ENCODE data around the gene RIOX2. TPM values are rescaled to one million over a fixed set of nuclear protein-coding genes. Genes with fewer than 3 reads are reported as not detected.

The RIOX2 gene
- total RNA-seq, 4 donors from 2014 or later: 28.1 to 44.0 (median 30.6) TPM

- no peak for TF ChIP-seq CTCF (IDR thresholded peaks at IDR 0.05; ENCODE audit: low read depth)
Observed at GRCh38 chr3:97911459-97911858, 60.8 kb downstream of the RIOX2 start.

- TF ChIP-seq CTCF (IDR thresholded peaks at IDR 0.05; ENCODE audit: low read depth): no peak
Observed at GRCh38 chr3:97910931-97911351, 61.3 kb downstream of the RIOX2 start.

- TF ChIP-seq CTCF (IDR thresholded peaks at IDR 0.05; ENCODE audit: low read depth): no peak
Observed at GRCh38 chr3:97901313-97902248, 70.7 kb downstream of the RIOX2 start.

DNA sequence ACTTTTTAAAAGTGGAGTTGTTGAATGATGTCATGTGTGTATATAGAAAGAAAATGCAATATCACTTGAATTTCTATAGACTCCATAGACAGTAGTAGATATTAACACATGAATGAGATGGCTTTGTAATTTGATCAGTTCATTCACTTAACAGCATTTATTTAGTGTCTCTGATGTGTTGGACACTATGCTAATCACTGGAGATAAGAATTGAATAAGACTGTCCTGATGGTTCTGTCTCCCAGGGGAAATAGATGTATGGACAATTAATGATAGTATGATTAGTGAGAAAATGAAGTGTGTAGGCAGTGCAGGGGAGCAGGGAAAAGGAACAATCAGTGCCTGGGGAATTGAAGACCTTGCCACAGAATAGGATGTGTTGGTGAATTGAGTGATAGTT lies 72.9 kb downstream of the RIOX2 start:
- TF ChIP-seq CTCF (IDR thresholded peaks at IDR 0.05; ENCODE audit: low read depth): no peak

DNA sequence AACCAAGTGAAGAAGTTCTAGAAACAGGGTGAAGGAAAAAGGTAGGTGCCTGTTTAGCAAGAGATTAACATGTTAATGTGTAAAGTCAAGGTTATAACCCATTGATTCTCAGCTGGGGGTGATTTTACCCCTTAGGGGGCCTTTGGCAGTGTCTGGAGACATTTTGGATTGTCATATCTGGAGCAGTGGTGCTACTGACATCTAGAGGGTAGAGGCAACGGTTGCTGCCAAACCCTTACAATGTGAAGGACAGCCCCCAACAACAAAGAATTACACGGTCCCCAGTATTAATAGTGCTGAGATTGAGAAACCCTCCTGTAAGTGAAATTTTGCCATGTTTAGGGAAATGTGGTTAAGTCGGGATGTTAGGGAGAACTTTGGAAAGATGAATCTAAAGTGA lies 75.7 kb downstream of the RIOX2 start:
- TF ChIP-seq CTCF (IDR thresholded peaks at IDR 0.05; ENCODE audit: low read depth): no peak

- TF ChIP-seq CTCF (IDR thresholded peaks at IDR 0.05; ENCODE audit: low read depth): no peak
Observed at GRCh38 chr3:97896129-97896528, 76.1 kb downstream of the RIOX2 start.

DNA sequence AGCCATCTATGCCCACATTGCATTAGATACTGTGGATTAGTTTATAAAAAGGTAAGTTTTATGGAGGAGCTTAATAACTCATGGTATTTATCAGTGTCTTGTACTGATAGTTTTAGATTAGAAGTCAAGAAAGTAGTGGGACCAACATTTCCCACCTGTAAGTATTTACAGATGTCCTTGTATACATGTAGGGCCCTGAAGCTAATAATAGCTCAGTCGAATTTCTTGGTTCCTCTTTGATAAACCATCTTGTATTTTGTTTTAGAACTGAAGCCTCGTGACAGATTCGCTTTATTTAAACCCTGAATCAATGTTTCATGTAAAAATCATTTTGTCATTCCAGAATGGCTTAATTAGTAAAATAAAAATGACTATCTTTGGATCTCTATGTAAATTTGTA lies 77.0 kb downstream of the RIOX2 start:
- no peak for TF ChIP-seq CTCF (IDR thresholded peaks at IDR 0.05; ENCODE audit: low read depth)

All from subcutaneous adipose tissue (tissue), 4 donors.